Measurements from ENCODE around the gene SQOR.

Gene SQOR

GRCh38 chr15:45710657-45711056 lies 75.8 kb downstream of the SQOR start:
- no peak for DNase-seq (ENCODE audit: low spot score)
- TF ChIP-seq CTCF (IDR thresholded peaks at IDR 0.05; ENCODE audit: extremely low read depth, missing control alignments) = no peak

DNA sequence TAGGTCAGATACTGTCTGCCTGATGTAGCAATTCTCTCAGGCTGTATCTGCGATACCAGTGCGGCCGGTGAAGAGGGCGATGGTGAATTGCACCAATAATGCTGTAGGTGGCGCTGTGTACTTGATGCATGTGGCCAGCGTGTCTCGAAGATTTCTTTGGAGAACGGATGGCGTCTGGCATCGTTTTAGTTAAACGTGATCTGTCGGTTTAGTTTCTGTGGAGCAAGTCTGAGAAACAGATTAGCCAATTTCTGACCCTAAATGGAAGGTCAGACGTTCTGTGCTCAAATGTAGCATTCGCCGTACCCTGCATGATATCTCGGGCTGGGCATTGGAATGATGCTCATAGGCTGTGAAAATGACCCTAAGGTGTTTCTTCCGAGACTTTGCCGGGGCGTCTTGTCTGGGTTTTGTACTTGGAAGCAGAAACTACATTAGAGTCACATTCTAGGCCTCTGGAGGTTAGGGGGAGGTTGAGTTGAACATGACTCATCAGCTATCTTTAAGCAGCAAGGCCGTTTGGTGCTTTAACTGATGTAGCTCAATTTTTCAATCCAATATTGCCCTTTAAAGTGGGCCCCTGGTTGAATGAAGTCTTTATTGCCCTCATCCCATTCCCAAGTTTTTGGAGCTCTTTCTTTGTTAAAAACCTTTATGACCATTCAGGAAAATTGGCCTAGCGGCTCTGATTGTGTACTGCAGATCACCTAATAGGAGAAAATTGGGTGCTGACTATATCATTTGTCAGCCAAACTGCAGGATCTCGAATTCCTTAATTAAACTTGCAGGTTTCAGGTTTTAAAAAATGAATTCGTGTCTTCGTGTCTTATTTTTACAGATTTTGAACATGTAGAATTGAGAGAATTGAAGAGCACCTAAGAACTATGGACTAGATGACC lies 80.0 kb downstream of the SQOR start:
- peak; percentile 27 for DNase-seq (ENCODE audit: low spot score)
- peak; percentile 55 for TF ChIP-seq CTCF (IDR thresholded peaks at IDR 0.05; ENCODE audit: extremely low read depth, missing control alignments)

DNA sequence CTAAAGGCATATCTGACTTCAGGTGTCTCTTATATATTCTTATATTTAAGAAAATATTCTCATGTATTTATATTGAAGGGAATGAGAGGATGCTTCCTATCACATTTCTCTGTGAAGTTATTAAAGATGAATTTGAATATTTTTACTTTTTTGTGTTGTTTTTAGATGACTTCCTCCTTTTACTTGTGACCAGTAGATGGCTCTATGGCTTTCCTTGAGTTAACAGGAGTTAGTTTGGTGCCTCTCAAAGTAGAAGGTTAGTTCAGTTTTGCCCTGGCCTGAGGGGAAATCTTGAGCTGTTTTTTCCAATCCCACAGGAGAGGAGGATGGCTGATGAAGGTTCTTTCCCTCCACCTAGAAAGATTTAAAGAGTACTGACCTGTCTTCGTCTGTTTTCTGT lies 80.7 kb downstream of the SQOR start:
- DNase-seq (ENCODE audit: low spot score) = no peak
- peak; percentile 12 for TF ChIP-seq CTCF (IDR thresholded peaks at IDR 0.05; ENCODE audit: extremely low read depth, missing control alignments)

DNA sequence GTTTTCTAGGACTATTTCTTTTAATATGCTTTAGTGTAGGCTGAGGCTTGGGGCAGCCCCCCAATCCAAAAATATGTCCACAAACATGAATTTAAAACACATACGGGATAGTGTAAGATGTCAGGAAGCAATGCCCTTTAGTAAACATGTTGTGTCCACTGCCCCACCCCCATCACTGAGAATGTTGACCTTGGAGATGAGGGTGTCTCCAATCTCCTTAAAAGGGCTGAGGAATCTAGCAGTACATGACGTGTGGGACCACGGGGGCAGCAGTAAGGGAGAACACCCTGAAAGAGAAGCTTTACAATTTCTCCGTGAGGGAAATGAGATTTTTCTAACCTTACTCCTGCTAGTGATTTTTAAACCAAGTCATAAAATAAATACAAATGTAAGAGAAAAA lies 84.7 kb downstream of the SQOR start:
- DNase-seq (ENCODE audit: low spot score) = no peak
- TF ChIP-seq CTCF (IDR thresholded peaks at IDR 0.05; ENCODE audit: extremely low read depth, missing control alignments) = no peak

DNA sequence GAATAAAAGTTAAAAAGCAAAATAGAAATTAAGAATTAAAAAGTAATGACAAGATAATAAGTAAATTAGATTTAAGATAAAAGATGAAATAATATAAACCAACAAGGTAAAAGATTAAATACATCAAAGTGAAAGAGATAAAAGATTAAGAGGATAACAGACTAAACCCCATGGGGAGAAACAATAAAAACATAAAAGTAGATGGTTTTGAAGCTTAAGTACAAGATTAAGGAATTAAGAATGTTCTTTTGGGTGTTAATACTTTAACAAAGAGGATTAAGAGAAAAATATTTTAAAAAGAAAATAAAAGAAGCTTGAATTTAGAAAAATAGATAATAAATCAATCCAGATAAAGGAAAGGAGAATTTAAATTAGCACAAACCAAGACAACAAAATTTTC lies 85.4 kb downstream of the SQOR start:
- no peak for DNase-seq (ENCODE audit: low spot score)
- no peak for TF ChIP-seq CTCF (IDR thresholded peaks at IDR 0.05; ENCODE audit: extremely low read depth, missing control alignments)

GRCh38 chr15:45728641-45729040 lies 93.8 kb downstream of the SQOR start:
- TF ChIP-seq CTCF (IDR thresholded peaks at IDR 0.05; ENCODE audit: extremely low read depth, missing control alignments) = no peak
- no peak for DNase-seq (ENCODE audit: low spot score)

DNA sequence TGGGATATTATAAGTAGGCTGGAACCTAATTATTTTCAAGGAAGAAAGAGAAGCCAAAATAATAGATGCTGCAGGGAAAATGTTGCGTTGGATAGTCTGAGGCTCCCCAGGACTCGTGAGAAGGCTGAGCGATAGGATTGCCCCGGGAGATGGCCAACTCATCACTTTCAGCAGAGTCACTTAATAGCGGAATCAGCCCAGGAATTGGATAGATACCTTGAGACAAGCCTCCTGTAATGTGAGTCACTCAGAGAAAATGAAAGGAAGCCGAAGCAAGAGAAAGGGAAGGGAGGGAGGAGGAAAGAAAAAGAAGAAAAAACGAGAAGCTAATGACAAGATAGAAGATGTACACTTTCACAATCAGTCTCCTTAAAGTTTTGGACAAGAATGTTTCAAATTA lies 94.3 kb downstream of the SQOR start:
- DNase-seq (ENCODE audit: low spot score) = no peak
- no peak for TF ChIP-seq CTCF (IDR thresholded peaks at IDR 0.05; ENCODE audit: extremely low read depth, missing control alignments)
